Liver (tissue), 9 donors: ENCODE data around the gene NUTF2. TPM values are rescaled to one million over a fixed set of nuclear protein-coding genes. Genes with fewer than 3 reads are reported as not detected.
A peak's percentile ranks its signal among the peaks of the same experiment; 100 is the strongest.

ENCODE experiments used
- DNase-seq: peaks from one replicate; pipeline ENCODE4 v3.0.0-alpha.2; 2017; ENCODE audit warnings: low spot score
- H3K27ac ChIP-seq, 2 donors: one replicate each; pipeline ENCODE4 v1.7.0; 2013; ENCODE audit warnings: inconsistent platforms in 2 of 2, low read length in 2 of 2, control low read depth in 1 of 2, low read depth in 1 of 2, mild to moderate bottlenecking in 1 of 2
- H3K27me3 ChIP-seq, 4 donors: one replicate each; pipeline versions ENCODE4 v1.6.1 to v1.7.0; 2013; ENCODE audit warnings: low read length in 3 of 4, inconsistent platforms in 1 of 4, mild to moderate bottlenecking in 1 of 4, moderate library complexity in 1 of 4; ENCODE audit not compliant: control insufficient read depth in 4 of 4, insufficient read depth in 4 of 4
- H3K36me3 ChIP-seq, 4 donors: one replicate each; pipeline versions ENCODE4 v1.6.1 to v1.7.0; 2013; ENCODE audit warnings: low read length in 3 of 4, mild to moderate bottlenecking in 3 of 4, low read depth in 1 of 4, moderate library complexity in 1 of 4; ENCODE audit not compliant: control insufficient read depth in 4 of 4, insufficient read depth in 3 of 4
- H3K4me1 ChIP-seq, 4 donors: one replicate each; pipeline versions ENCODE4 v1.6.1 to v1.7.0; 2013; ENCODE audit warnings: low read length in 3 of 4, mild to moderate bottlenecking in 3 of 4, moderate library complexity in 1 of 4; ENCODE audit not compliant: control insufficient read depth in 4 of 4, insufficient read depth in 4 of 4
- H3K4me3 ChIP-seq, 3 donors: one replicate each; pipeline versions ENCODE4 v1.6.1 to v1.7.0; 2013; ENCODE audit warnings: low read length in 3 of 3, control low read depth in 1 of 3, low read depth in 1 of 3, mild to moderate bottlenecking in 1 of 3
- H3K9ac ChIP-seq, 2 donors: one replicate each; pipeline ENCODE4 v1.7.0; 2013; ENCODE audit warnings: low read length in 2 of 2, mild to moderate bottlenecking in 2 of 2, moderate library complexity in 2 of 2, control low read depth in 1 of 2, low read depth in 1 of 2
- H3K9me3 ChIP-seq, 4 donors: one replicate each; pipeline versions ENCODE4 v1.6.1 to v1.7.0; 2013; ENCODE audit warnings: low read length in 3 of 4; ENCODE audit not compliant: control insufficient read depth in 4 of 4
- EGR1 ChIP-seq, 2 donors: IDR thresholded peaks; 2 replicates each; pipeline ENCODE4 v1.6.1; 2016 to 2018; ENCODE audit warnings: antibody characterized with exemption in 2 of 2, low read depth in 2 of 2
- FOXA1 ChIP-seq: IDR thresholded peaks from 2 replicates; pipeline ENCODE4 v1.6.1; 2016; ENCODE audit warnings: antibody characterized with exemption
- FOXA2 ChIP-seq: IDR thresholded peaks from 2 replicates; pipeline ENCODE4 v1.6.1; 2016; ENCODE audit warnings: antibody characterized with exemption
- GABPA ChIP-seq, 2 donors: IDR thresholded peaks in 1 of 2; conservative IDR thresholded peaks in 1 of 2; 2 replicates each; pipeline ENCODE4 v1.6.1; 2016; ENCODE audit warnings: antibody characterized with exemption in 2 of 2, mild to moderate bottlenecking in 1 of 2, moderate library complexity in 1 of 2
- HNF4A ChIP-seq, 2 donors: conservative IDR thresholded peaks; 2 replicates each; pipeline ENCODE4 v1.6.1; 2016; ENCODE audit warnings: antibody characterized with exemption in 2 of 2, mild to moderate bottlenecking in 2 of 2
- HNF4G ChIP-seq: IDR thresholded peaks from 2 replicates; pipeline ENCODE4 v1.6.1; 2016; ENCODE audit warnings: antibody characterized with exemption
- JUND ChIP-seq, 2 donors: IDR thresholded peaks; 2 replicates each; pipeline ENCODE4 v1.6.1; 2016; ENCODE audit warnings: antibody characterized with exemption in 2 of 2
- NR2F2 ChIP-seq: IDR thresholded peaks from 2 replicates; pipeline ENCODE4 v1.6.1; 2016; ENCODE audit warnings: antibody characterized with exemption
- RAD21 ChIP-seq, 2 donors: IDR thresholded peaks; 2 replicates each; pipeline ENCODE4 v1.6.1; 2016; ENCODE audit warnings: antibody characterized with exemption in 2 of 2, mild to moderate bottlenecking in 2 of 2
- RXRA ChIP-seq, 2 donors: IDR thresholded peaks; 2 replicates each; pipeline ENCODE4 v1.6.1; 2017 to 2018; ENCODE audit warnings: antibody characterized with exemption in 2 of 2, mild to moderate bottlenecking in 1 of 2
- SP1 ChIP-seq: IDR thresholded peaks from 2 replicates; pipeline ENCODE4 v1.6.1; 2018; ENCODE audit warnings: antibody characterized with exemption, mild to moderate bottlenecking
- TAF1 ChIP-seq: conservative IDR thresholded peaks from 2 replicates; pipeline ENCODE4 v1.6.1; 2016; ENCODE audit warnings: antibody characterized with exemption, mild to moderate bottlenecking
- YY1 ChIP-seq: IDR thresholded peaks from 2 replicates; pipeline ENCODE4 v1.6.1; 2016; ENCODE audit warnings: antibody characterized with exemption, mild to moderate bottlenecking
- WGBS: extraction: QIAGEN DNeasy Blood & Tissue Kit; methylation state at CpG from one replicate; pipeline ENCODE4 v1.1.7; 2013; 5-methylcytosine and 5-hydroxymethylcytosine counted together
- polyA plus RNA-seq, 2 donors: library from polyadenylated mRNA; stranded (reverse) in 1 of 2; unstranded in 1 of 2; fragments of 200-250 nt in 1 of 2; fragments of >200 nt in 1 of 2; fragmentation: Nextera tagmentation in 1 of 2; extraction: Ambion mirVana in 1 of 2; gene quantifications; one replicate each; pipeline versions ENCODE4 v1.2.1 to v1.2.3, GENCODE V29; 2013 to 2015
- total RNA-seq, 2 donors: library from RNA; depleted of rRNA; stranded (reverse); fragments of >200 nt; gene quantifications; one replicate each; pipeline ENCODE4 v1.2.3, GENCODE V29; 2014
- TF ChIP-seq, protein P1 (sequence below): fragments of 150-350 bp; IDR thresholded peaks from 2 replicates; pipeline ENCODE4 v1.5.1; 2017; ENCODE audit warnings: improper control_type of control experiment, low read depth, low read length; ENCODE audit not compliant: missing input control
- TF ChIP-seq, protein P2 (sequence below): IDR thresholded peaks from 2 replicates; pipeline ENCODE4 v1.6.1; 2016; ENCODE audit warnings: antibody characterized with exemption
- TF ChIP-seq, protein P3 (sequence below): IDR thresholded peaks from 2 replicates; pipeline ENCODE4 v1.6.1; 2016; ENCODE audit warnings: antibody characterized with exemption
- TF ChIP-seq, protein P4 (sequence below): IDR thresholded peaks from 2 replicates; pipeline ENCODE4 v1.6.1; 2016; ENCODE audit warnings: antibody characterized with exemption, mild to moderate bottlenecking
- TF ChIP-seq, protein P5 (sequence below): IDR thresholded peaks from 2 replicates; pipeline ENCODE4 v1.6.1; 2016; ENCODE audit warnings: antibody characterized with exemption
- donor health status: healthy.
- donor health status: healthy.
- donor health status: healthy.
- donor health status: healthy.
- donor health status: healthy.

Gene NUTF2
- total and polyA plus RNA-seq, 4 donors: 27.4 to 69.5 (median 54.8) TPM

DNA sequence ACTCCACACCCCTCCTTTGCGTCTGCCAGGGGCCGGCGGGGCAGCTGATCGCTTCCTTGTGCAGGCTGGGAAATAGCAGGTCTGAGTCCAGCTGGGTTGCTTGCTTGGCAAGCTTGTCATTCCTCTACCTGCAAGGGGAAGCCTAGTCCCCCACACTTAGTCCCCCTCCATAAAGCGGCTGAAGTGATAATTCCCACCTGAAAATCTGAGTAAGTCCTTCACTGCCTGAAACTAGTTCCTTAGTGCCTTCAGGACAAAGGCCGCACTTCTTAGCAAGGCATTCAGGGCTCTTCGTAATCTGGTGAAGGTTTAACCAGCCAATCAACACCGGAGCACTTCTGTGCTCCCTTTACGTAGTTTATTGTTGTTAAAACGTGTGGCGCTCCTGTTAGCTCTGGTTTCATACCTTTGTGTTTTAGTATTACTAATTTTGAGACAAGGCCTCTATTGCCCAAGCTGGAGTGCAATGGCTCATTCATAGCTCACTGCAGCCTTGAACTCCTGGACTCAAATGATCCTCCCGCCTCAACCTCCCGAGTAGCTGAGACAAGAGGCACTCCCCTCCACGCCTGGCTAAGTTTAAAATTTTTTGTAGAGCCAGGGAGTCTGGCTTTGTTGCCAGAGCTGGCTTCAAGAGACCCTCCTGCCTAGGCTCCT, 47.1 kb downstream of the NUTF2 start:
- 13% methylated on average over 14 of the region's 14 CpGs for WGBS
- peak overlapping the region; percentile 91 to 93 for H3K27ac ChIP-seq
- no peak for DNase-seq

More for the DNA sequence above, 47.1 kb downstream of the NUTF2 start:
- Histone ChIP-seq H3K4me3 (peak overlapping the region; percentile 85 to 93 (median 86)), H3K4me1 (peaks cover 7 to 19% (median 16%) of the 10 kb centered on the region in 4 donors), H3K36me3 (no peaks in the 10 kb centered on the region), H3K27me3 (no peaks in the 10 kb centered on the region), H3K9ac (peak overlapping the region; percentile 75 to 90), H3K9me3 (no peaks in the 10 kb centered on the region)
- TF ChIP-seq HNF4A (conservative IDR thresholded peaks at IDR 0.05) (no peak), FOXA1 (no peak), SP1 (no peak), EGR1 (IDR thresholded peaks at IDR 0.05; ENCODE audit: low read depth in 2 of 2) (no peak), JUND (IDR thresholded peaks at IDR 0.05) (no peak), TAF1 (no peak), YY1 (no peak), HNF4G (no peak), NR2F2 (no peak), FOXA2 (no peak), GABPA (IDR thresholded peaks at IDR 0.05 in 1 of 2, conservative IDR thresholded peaks at IDR 0.05 in 1 of 2) (no peak), RAD21 (IDR thresholded peaks at IDR 0.05) (no peak), RXRA (IDR thresholded peaks at IDR 0.05) (no peak)
- TF ChIP-seq, protein P1, sequence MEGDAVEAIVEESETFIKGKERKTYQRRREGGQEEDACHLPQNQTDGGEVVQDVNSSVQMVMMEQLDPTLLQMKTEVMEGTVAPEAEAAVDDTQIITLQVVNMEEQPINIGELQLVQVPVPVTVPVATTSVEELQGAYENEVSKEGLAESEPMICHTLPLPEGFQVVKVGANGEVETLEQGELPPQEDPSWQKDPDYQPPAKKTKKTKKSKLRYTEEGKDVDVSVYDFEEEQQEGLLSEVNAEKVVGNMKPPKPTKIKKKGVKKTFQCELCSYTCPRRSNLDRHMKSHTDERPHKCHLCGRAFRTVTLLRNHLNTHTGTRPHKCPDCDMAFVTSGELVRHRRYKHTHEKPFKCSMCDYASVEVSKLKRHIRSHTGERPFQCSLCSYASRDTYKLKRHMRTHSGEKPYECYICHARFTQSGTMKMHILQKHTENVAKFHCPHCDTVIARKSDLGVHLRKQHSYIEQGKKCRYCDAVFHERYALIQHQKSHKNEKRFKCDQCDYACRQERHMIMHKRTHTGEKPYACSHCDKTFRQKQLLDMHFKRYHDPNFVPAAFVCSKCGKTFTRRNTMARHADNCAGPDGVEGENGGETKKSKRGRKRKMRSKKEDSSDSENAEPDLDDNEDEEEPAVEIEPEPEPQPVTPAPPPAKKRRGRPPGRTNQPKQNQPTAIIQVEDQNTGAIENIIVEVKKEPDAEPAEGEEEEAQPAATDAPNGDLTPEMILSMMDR: no peak
- TF ChIP-seq, protein P2, sequence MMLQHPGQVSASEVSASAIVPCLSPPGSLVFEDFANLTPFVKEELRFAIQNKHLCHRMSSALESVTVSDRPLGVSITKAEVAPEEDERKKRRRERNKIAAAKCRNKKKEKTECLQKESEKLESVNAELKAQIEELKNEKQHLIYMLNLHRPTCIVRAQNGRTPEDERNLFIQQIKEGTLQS: no peak
- TF ChIP-seq, protein P3, sequence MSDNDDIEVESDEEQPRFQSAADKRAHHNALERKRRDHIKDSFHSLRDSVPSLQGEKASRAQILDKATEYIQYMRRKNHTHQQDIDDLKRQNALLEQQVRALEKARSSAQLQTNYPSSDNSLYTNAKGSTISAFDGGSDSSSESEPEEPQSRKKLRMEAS: no peak
- TF ChIP-seq, protein P4, sequence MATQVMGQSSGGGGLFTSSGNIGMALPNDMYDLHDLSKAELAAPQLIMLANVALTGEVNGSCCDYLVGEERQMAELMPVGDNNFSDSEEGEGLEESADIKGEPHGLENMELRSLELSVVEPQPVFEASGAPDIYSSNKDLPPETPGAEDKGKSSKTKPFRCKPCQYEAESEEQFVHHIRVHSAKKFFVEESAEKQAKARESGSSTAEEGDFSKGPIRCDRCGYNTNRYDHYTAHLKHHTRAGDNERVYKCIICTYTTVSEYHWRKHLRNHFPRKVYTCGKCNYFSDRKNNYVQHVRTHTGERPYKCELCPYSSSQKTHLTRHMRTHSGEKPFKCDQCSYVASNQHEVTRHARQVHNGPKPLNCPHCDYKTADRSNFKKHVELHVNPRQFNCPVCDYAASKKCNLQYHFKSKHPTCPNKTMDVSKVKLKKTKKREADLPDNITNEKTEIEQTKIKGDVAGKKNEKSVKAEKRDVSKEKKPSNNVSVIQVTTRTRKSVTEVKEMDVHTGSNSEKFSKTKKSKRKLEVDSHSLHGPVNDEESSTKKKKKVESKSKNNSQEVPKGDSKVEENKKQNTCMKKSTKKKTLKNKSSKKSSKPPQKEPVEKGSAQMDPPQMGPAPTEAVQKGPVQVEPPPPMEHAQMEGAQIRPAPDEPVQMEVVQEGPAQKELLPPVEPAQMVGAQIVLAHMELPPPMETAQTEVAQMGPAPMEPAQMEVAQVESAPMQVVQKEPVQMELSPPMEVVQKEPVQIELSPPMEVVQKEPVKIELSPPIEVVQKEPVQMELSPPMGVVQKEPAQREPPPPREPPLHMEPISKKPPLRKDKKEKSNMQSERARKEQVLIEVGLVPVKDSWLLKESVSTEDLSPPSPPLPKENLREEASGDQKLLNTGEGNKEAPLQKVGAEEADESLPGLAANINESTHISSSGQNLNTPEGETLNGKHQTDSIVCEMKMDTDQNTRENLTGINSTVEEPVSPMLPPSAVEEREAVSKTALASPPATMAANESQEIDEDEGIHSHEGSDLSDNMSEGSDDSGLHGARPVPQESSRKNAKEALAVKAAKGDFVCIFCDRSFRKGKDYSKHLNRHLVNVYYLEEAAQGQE: no peak
- TF ChIP-seq, protein P5, sequence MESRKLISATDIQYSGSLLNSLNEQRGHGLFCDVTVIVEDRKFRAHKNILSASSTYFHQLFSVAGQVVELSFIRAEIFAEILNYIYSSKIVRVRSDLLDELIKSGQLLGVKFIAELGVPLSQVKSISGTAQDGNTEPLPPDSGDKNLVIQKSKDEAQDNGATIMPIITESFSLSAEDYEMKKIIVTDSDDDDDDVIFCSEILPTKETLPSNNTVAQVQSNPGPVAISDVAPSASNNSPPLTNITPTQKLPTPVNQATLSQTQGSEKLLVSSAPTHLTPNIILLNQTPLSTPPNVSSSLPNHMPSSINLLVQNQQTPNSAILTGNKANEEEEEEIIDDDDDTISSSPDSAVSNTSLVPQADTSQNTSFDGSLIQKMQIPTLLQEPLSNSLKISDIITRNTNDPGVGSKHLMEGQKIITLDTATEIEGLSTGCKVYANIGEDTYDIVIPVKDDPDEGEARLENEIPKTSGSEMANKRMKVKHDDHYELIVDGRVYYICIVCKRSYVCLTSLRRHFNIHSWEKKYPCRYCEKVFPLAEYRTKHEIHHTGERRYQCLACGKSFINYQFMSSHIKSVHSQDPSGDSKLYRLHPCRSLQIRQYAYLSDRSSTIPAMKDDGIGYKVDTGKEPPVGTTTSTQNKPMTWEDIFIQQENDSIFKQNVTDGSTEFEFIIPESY: no peak
